Epithelial cell of proximal tubule (primary cell): ENCODE data around the gene S100A4. TPM values are rescaled to one million over a fixed set of nuclear protein-coding genes. Genes with fewer than 3 reads are reported as not detected.
"Not testable (repeated sequence)": the region's sequence is repeated elsewhere in the genome, so short reads cannot be mapped to it uniquely, and the experiment has no call there.

Experiments used
- DNase-seq: peaks from one replicate; pipeline ENCODE4 v3.0.0-alpha.2; 2011; ENCODE audit warnings: low read depth
- H3K4me3 ChIP-seq: 2 replicates; pipeline ENCODE4 v1.5.1; 2011; ENCODE audit warnings: low read depth, mild to moderate bottlenecking, low read length
- total RNA-seq: library from RNA; depleted of rRNA; stranded (reverse); fragments of >200 nt; gene quantifications from 2 replicates; pipeline ENCODE4 v1.2.3, GENCODE V29; 2015
- TF ChIP-seq, protein P1 (sequence below): conservative IDR thresholded peaks from 2 replicates; pipeline ENCODE4 v1.5.1; 2012; ENCODE audit warnings: low read depth, mild to moderate bottlenecking, low read length

The S100A4 gene
- total RNA-seq, 1 donor from 2014 or later = 33.8 TPM

DNA sequence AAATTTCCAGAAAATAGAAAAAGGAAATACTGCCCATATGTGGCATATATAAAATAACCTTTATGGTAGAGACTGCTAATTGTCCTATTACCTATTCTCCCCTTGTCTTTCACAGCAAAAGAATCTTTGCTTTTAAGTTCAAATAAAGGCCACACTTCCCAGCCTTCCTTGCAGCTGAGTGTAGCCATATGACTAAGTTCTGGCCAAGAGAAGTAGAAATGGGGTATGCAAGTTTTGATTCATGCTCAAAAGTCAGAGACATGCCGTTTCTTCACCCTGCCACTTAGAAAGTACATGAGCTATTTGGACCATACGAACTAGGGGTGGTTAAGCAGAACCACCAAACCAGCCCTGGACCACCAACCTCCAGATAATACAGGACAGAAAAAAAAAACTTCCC, 38.4 kb upstream of the S100A4 start:
- no peak for DNase-seq
- TF ChIP-seq, protein P1, sequence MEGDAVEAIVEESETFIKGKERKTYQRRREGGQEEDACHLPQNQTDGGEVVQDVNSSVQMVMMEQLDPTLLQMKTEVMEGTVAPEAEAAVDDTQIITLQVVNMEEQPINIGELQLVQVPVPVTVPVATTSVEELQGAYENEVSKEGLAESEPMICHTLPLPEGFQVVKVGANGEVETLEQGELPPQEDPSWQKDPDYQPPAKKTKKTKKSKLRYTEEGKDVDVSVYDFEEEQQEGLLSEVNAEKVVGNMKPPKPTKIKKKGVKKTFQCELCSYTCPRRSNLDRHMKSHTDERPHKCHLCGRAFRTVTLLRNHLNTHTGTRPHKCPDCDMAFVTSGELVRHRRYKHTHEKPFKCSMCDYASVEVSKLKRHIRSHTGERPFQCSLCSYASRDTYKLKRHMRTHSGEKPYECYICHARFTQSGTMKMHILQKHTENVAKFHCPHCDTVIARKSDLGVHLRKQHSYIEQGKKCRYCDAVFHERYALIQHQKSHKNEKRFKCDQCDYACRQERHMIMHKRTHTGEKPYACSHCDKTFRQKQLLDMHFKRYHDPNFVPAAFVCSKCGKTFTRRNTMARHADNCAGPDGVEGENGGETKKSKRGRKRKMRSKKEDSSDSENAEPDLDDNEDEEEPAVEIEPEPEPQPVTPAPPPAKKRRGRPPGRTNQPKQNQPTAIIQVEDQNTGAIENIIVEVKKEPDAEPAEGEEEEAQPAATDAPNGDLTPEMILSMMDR = no peak
- no peak overlapping the region for H3K4me3 ChIP-seq

DNA sequence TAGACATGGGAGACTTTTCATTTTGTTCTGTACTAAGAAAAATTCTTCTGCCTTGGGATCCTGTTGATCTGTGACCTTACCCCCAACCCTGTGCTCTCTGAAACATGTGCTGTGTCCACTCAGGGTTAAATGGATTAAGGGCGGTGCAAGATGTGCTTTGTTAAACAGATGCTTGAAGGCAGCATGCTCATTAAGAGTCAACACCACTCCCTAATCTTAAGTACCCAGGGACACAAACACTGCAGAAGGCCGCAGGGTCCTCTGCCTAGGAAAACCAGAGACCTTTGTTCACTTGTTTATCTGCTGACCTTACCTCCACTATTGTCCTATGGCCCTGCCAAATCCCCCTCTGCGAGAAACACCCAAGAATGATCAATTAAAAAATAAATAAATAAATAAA, 37.9 kb upstream of the S100A4 start:
- H3K4me3 ChIP-seq, DNase-seq: not testable (repeated sequence)

DNA sequence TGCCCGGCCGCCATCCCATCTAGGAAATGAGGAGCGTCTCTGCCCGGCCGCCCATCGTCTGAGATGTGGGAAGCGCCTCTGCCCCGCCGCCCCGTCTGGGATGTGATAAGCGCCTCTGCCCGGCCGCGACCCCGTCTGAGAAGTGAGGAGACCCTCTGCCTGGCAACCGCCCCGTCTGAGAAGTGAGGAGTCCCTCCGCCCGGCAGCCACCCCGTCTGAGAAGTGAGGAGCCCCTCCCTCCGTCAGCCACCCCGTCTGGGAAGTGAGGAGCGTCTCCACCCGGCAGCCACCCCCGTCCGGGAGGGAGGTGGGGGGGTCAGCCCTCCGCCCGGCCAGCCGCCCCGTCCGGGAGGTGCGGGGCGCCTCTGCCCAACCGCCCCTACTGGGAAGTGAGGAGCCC, 37.2 kb upstream of the S100A4 start:
- H3K4me3 ChIP-seq, DNase-seq: not testable (repeated sequence)

DNA sequence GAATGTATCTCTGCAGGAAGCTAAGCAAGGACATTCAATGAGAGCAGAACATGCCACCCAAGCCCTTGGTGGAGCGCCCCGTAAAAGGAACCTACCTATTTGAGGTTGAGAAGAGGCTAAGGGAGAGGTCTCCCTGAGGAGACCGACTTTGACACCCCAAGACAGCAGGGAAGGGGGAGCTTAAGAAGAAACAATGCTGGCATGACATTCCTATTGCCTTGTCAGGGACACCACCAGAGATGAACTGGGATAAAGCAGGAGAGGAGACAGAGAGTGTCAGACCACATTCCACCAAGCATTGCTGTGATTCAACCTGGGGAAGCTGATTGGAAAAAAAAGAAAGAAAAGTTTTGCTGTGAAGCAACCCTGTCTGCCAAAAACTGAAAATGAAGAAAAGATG, 33.3 kb upstream of the S100A4 start:
- TF ChIP-seq, protein P1 = no peak
- H3K4me3 ChIP-seq = no peak overlapping the region
- DNase-seq = no peak

DNA sequence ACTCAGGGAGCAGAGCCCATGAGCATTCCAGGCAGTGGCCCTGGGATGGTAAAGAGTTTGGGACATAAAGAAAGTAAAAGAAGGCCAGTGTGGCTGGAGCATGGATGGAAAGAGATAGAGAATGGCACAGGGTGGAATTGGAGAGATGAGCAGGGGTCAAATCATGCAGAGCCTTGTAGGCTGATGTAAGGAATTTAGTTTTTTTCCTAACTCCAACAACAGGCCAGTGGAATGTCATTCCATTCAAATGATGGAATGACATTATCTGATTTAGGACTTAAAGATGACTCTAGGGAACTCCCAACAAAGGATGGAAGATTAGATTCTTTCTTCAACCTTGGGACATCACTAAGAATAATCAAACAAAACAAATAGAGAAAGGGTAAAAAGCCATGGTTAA, 32.9 kb upstream of the S100A4 start:
- H3K4me3 ChIP-seq = no peak overlapping the region
- TF ChIP-seq, protein P1 = no peak
- no peak for DNase-seq

DNA sequence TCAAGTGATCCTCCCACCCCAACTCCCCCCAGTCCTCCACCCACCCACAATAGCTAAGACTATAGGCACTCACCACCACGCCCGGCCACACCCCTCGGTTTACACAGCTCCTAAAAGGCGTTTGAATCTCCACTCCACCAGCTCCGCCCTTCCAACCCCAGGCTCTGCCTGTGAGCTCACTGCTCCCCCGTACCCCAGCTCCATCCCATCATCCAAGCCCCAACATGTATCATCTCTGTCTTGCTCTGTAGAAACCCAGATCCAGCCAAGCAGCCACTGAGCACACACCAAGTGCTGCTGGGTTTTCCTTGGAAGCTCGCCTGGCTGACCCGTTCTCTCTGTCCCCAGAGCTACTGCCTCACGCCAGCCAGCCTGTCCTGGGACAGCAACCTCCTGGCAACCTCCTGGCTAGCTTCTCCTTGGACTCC, 32.0 kb upstream of the S100A4 start:
- no peak for DNase-seq
- no peak overlapping the region for H3K4me3 ChIP-seq
- TF ChIP-seq, protein P1 = no peak

DNA sequence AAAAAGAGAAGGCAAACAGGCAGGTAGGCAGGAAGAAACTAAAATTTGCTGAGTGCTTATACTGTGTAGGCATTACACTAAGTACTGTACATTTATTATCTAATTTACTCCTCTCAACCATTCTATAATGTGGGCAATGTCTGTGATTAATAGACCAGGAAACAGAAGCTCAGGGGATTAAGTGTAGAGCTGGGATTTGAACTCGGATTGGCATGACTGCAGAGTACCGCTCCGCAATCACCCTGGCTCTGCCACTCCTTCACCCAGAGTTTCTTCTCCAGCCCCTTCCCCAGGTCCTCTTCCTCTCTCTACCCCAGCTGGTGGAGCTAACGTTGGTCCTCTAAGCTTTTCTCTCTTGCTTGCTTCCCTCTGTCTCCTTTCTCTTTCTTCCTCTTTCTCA, 31.5 kb upstream of the S100A4 start:
- no peak overlapping the region for H3K4me3 ChIP-seq
- no peak for DNase-seq
- TF ChIP-seq, protein P1 = no peak

DNA sequence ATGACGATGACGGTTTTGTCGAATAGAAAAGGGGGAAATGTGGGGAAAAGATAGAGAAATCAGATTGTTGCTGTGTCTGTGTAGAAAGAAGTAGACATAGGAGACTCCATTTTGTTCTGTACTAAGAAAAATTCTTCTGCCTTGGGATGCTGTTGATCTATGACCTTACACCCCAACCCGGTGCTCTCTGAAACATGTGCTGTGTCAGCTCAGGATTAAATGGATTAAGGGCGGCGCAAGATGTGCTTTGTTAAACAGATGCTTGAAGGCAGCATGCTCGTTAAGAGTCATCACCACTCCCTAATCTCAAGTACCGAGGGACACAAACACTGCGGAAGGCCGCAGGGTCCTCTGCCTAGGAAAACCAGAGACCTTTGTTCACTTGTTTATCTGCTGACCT, 29.9 kb upstream of the S100A4 start:
- H3K4me3 ChIP-seq, DNase-seq: not testable (repeated sequence)

DNA sequence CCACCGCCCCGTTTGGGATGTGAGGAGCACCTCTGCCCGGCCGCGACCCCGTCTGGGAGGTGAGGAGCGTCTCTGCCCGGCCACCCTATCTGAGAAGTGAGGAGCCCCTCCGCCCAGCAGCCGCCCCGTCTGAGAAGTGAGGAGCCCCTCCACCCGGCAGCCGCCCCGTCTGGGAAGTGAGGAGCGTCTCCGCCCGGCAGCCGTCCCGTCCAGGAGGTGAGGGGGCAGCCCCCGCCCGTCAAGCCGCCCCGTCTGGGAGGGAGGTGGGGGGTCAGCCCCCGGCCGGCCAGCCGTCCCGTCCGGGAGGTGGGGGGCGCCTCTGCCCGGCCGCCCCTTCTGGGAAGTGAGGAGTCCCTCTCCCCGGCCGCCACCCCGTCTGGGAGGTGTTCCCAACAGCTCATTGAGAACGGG, 29.5 kb upstream of the S100A4 start:
- not testable (repeated sequence) for DNase-seq, H3K4me3 ChIP-seq
